Activated B cell treated with CpG ODN at 0.5 μM for 24 hours (primary cell): Measurements from ENCODE around the gene C17orf50. TPM values are rescaled to one million over a fixed set of nuclear protein-coding genes. Genes with fewer than 3 reads are reported as not detected.
"Not testable (repeated sequence)": the region's sequence is repeated elsewhere in the genome, so short reads cannot be mapped to it uniquely, and the experiment has no call there.

ENCODE experiments used
- ATAC-seq: fragments of 200-7000 bp; cut with Tn5 transposase; one replicate; pipeline ENCODE4 v1.10.0; 2021; ENCODE audit warnings: low read depth, mild to moderate bottlenecking, moderate library complexity
- CTCF ChIA-PET: fragments of 350-600 bp; sonication (Branson Sonifier 250); formaldehyde crosslinking; loops from one replicate; lab custom pipeline; 2021; ENCODE audit warnings: antibody characterized with exemption; lab: Charles Lee
- POLR2A ChIA-PET: fragments of 350-600 bp; sonication (Branson Sonifier 250); formaldehyde crosslinking; loops from one replicate; lab custom pipeline; 2021; ENCODE audit warnings: antibody characterized with exemption; lab: Charles Lee
- DNase-seq: peaks from one replicate; pipeline ENCODE4 v3.0.0; 2022
- H3K27ac Mint-ChIP-seq: one replicate; pipeline ENCODE4 v1.8.0; 2020; ENCODE audit warnings: mixed read lengths
- H3K27me3 Mint-ChIP-seq: one replicate; pipeline ENCODE4 v1.8.0; 2021; ENCODE audit warnings: mixed read lengths
- H3K36me3 Mint-ChIP-seq: one replicate; pipeline ENCODE4 v1.8.0; 2021; ENCODE audit warnings: low read depth, mixed read lengths
- H3K4me1 Mint-ChIP-seq: one replicate; pipeline ENCODE4 v1.8.0; 2021; ENCODE audit warnings: mixed read lengths
- H3K4me3 Mint-ChIP-seq: one replicate; pipeline ENCODE4 v1.8.0; 2020; ENCODE audit warnings: mild to moderate bottlenecking, mixed read lengths
- H3K9me3 Mint-ChIP-seq: one replicate; pipeline ENCODE4 v1.8.0; 2020; ENCODE audit warnings: mixed read lengths
- CTCF ChIP-seq: fragments of 200-600 bp; IDR thresholded peaks from one replicate; pipeline ENCODE4 v1.8.0; 2022; ENCODE audit warnings: antibody characterized with exemption, mild to moderate bottlenecking
- intact Hi-C: fragments of 100-400 bp; cut with micrococcal nuclease; formaldehyde crosslinking; loops from one replicate; pipeline ENCODE4 v1.15.1; 2024
- total RNA-seq: library from RNA; stranded (reverse); gene quantifications from 2 replicates; pipeline ENCODE4 v1.2.3, GENCODE V29; 2022

Gene C17orf50
- total RNA-seq, 1 donor from 2014 or later: not detected

- no peak for ATAC-seq
- no peaks in the 10 kb centered on the region for H3K9me3 Mint-ChIP-seq
- intact Hi-C loops: no loop called here
- H3K36me3 Mint-ChIP-seq: no peaks in the 10 kb centered on the region
- no peak for DNase-seq
- TF ChIP-seq CTCF: no peak
- H3K4me3 Mint-ChIP-seq: no peak overlapping the region
- H3K27ac Mint-ChIP-seq: no peak overlapping the region
- ChIA-PET CTCF (interaction anchor here (1.0 to 4.0 kb wide), 2 partner anchors 28 to 138 kb away, joined by 3 to 51 read pairs; no protein-coding TSS in a partner anchor), POLR2A (no interaction called here)
- peaks cover 6% of the 10 kb centered on the region for H3K4me1 Mint-ChIP-seq
- peaks cover 42% of the 10 kb centered on the region for H3K27me3 Mint-ChIP-seq
Observed at GRCh38 chr17:35750526-35751395, 9.9 kb upstream of the C17orf50 start.

- ChIA-PET CTCF (interaction anchor here (1.0 kb wide), 1 partner anchor 28 kb away, joined by 3 read pairs; no protein-coding TSS in a partner anchor), POLR2A (interaction anchor here (0.7 kb wide), 1 partner anchor 13 kb away, joined by 7 read pairs; no protein-coding TSS in a partner anchor)
- H3K27ac Mint-ChIP-seq, ATAC-seq, intact Hi-C loops, H3K36me3 Mint-ChIP-seq, DNase-seq, H3K4me3 Mint-ChIP-seq, H3K9me3 Mint-ChIP-seq: not testable (repeated sequence)
- Mint-ChIP-seq H3K4me1 (peaks cover 11% of the 10 kb centered on the region), H3K27me3 (peaks cover 42% of the 10 kb centered on the region)
Observed at GRCh38 chr17:35751541-35751940, 9.1 kb upstream of the C17orf50 start.

GRCh38 chr17:35752471-35752870 is 8.2 kb upstream of the C17orf50 start:
- Mint-ChIP-seq H3K4me1 (peaks cover 11% of the 10 kb centered on the region), H3K27me3 (peaks cover 40% of the 10 kb centered on the region), H3K9me3 (no peaks in the 10 kb centered on the region), H3K36me3 (no peaks in the 10 kb centered on the region), H3K27ac (no peak overlapping the region), H3K4me3 (no peak overlapping the region)
- ATAC-seq: no peak
- TF ChIP-seq CTCF: no peak
- intact Hi-C loops: no loop called here
- no peak for DNase-seq
- ChIA-PET CTCF (no interaction called here), POLR2A (interaction anchor here (0.7 kb wide), 1 partner anchor 12 kb away, joined by 7 read pairs; no protein-coding TSS in a partner anchor)

GRCh38 chr17:35752945-35753764 is 7.5 kb upstream of the C17orf50 start, which contains the start of gene GAS2L2:
Gene GAS2L2, minus strand, starts transcription at chr17:35753239. Its CDS starts 389 bp downstream, at chr17:35752850.
- H3K27ac Mint-ChIP-seq: no peak within 1 kb of the TSS
- intact Hi-C loops: no loop called here

More at GRCh38 chr17:35752945-35753764, 7.5 kb upstream of the C17orf50 start, which contains the start of gene GAS2L2:
- Mint-ChIP-seq H3K9me3 (no peaks in the 10 kb centered on the region), H3K4me1 (peaks cover 11% of the 10 kb centered on the region), H3K4me3 (no peak within 1 kb of the TSS), H3K27me3 (peaks cover 39% of the 10 kb centered on the region), H3K36me3 (no peaks in the 10 kb centered on the region)
- ChIA-PET CTCF (interaction anchor here (1.0 kb wide), 1 partner anchor 11 kb away, joined by 5 read pairs; no protein-coding TSS in a partner anchor), POLR2A (no interaction called here)
- TF ChIP-seq CTCF: no peak
- DNase-seq: no peak
- no peak for ATAC-seq
